GM23338 (cell line): ENCODE measurements around the gene GPD2.

Experiments used
- EZH2phosphoT487 ChIP-seq: fragments of 200-600 bp; sonication (generic); IDR thresholded peaks from one replicate; pipeline ENCODE4 v1.8.1; 2018; ENCODE audit warnings: antibody characterized with exemption; ENCODE audit not compliant: unreplicated experiment
- ZNF331 ChIP-seq: fragments of 250-450 bp; sonication (Bioruptor Pico); IDR thresholded peaks from 2 replicates; pipeline ENCODE4 v1.5.0; 2020; ENCODE audit warnings: low read depth, mild to moderate bottlenecking, moderate library complexity
- TF ChIP-seq, protein P1 (sequence below), 2 experiments: fragments of 200-600 bp in 1 of 2; sonication (generic) in 1 of 2; conservative IDR thresholded peaks; 2 replicates each; pipeline versions ENCODE4 v1.5.1 to v1.6.1; 2016 to 2017; ENCODE audit warnings: antibody characterized with exemption in 2 of 2, low read depth in 2 of 2, mild to moderate bottlenecking in 2 of 2, moderate library complexity in 1 of 2

GRCh38 chr2:156513219-156513618 is 77.0 kb downstream of the GPD2 start:
- TF ChIP-seq, protein P1, sequence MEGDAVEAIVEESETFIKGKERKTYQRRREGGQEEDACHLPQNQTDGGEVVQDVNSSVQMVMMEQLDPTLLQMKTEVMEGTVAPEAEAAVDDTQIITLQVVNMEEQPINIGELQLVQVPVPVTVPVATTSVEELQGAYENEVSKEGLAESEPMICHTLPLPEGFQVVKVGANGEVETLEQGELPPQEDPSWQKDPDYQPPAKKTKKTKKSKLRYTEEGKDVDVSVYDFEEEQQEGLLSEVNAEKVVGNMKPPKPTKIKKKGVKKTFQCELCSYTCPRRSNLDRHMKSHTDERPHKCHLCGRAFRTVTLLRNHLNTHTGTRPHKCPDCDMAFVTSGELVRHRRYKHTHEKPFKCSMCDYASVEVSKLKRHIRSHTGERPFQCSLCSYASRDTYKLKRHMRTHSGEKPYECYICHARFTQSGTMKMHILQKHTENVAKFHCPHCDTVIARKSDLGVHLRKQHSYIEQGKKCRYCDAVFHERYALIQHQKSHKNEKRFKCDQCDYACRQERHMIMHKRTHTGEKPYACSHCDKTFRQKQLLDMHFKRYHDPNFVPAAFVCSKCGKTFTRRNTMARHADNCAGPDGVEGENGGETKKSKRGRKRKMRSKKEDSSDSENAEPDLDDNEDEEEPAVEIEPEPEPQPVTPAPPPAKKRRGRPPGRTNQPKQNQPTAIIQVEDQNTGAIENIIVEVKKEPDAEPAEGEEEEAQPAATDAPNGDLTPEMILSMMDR (conservative IDR thresholded peaks at IDR 0.05; ENCODE audit: low read depth in 2 of 2) = no peak
- TF ChIP-seq EZH2phosphoT487 = no peak
- no peak for TF ChIP-seq ZNF331 (CRISPR knock-in tag)
